ENCODE data around the gene C4orf50.

Gene C4orf50

GRCh38 chr4:6018331-6018730 lies at the start of gene C4orf50:
C4orf50 (minus strand) TSS chr4:6018431.
- DNase-seq (ENCODE audit: low read depth) = no peak

- no peak for DNase-seq (ENCODE audit: low read depth)
Measured at GRCh38 chr4:6065934-6066590, 47.8 kb upstream of the C4orf50 start.

GRCh38 chr4:6065166-6065565 lies 46.9 kb upstream of the C4orf50 start:
- DNase-seq (ENCODE audit: low read depth) = no peak

- no peak for DNase-seq (ENCODE audit: low read depth)
Measured at GRCh38 chr4:6064383-6064782, 46.2 kb upstream of the C4orf50 start.

- no peak for DNase-seq (ENCODE audit: low read depth)
Measured at GRCh38 chr4:6063684-6064083, 45.5 kb upstream of the C4orf50 start.

- no peak for DNase-seq (ENCODE audit: low read depth)
Measured at GRCh38 chr4:6062133-6062532, 43.9 kb upstream of the C4orf50 start.

GRCh38 chr4:6059375-6059805 lies 41.2 kb upstream of the C4orf50 start:
- DNase-seq (ENCODE audit: low read depth) = no peak

GRCh38 chr4:6058531-6059374 lies 40.5 kb upstream of the C4orf50 start:
- DNase-seq (ENCODE audit: low read depth) = no peak

GRCh38 chr4:6056976-6057766 lies 38.9 kb upstream of the C4orf50 start:
- DNase-seq (ENCODE audit: low read depth) = no peak

- DNase-seq (ENCODE audit: low read depth) = no peak
Measured at GRCh38 chr4:6055436-6055835, 37.2 kb upstream of the C4orf50 start.

GRCh38 chr4:6055030-6055429 lies 36.8 kb upstream of the C4orf50 start:
- DNase-seq (ENCODE audit: low read depth) = no peak

- no peak for DNase-seq (ENCODE audit: low read depth)
Measured at GRCh38 chr4:6054162-6054922, 36.1 kb upstream of the C4orf50 start.

GRCh38 chr4:6052679-6053078 lies 34.4 kb upstream of the C4orf50 start:
- no peak for DNase-seq (ENCODE audit: low read depth)

GRCh38 chr4:6050551-6050950 lies 32.3 kb upstream of the C4orf50 start:
- DNase-seq (ENCODE audit: low read depth) = no peak

GRCh38 chr4:6049985-6050384 lies 31.8 kb upstream of the C4orf50 start:
- DNase-seq (ENCODE audit: low read depth) = no peak

- no peak for DNase-seq (ENCODE audit: low read depth)
Measured at GRCh38 chr4:6049278-6049677, 31.0 kb upstream of the C4orf50 start.

GRCh38 chr4:6048537-6048936 lies 30.3 kb upstream of the C4orf50 start:
- DNase-seq (ENCODE audit: low read depth) = no peak

GRCh38 chr4:6047130-6047673 lies 29.0 kb upstream of the C4orf50 start:
- DNase-seq (ENCODE audit: low read depth) = no peak

GRCh38 chr4:6046526-6047129 lies 28.4 kb upstream of the C4orf50 start:
- no peak for DNase-seq (ENCODE audit: low read depth)

- DNase-seq (ENCODE audit: low read depth) = no peak
Measured at GRCh38 chr4:6044805-6045204, 26.6 kb upstream of the C4orf50 start.

- no peak for DNase-seq (ENCODE audit: low read depth)
Measured at GRCh38 chr4:6044276-6044675, 26.0 kb upstream of the C4orf50 start.

Measured in activated T-cell treated with anti-CD3 and anti-CD28 coated beads for 24 hours (primary cell).